Neural crest cell (in vitro differentiated cells): ENCODE results near the gene TH. TPM values are rescaled to one million over a fixed set of nuclear protein-coding genes. Genes with fewer than 3 reads are reported as not detected.
"Not testable (repeated sequence)": the region's sequence is repeated elsewhere in the genome, so short reads cannot be mapped to it uniquely, and the experiment has no call there.

ENCODE experiments used
- DNase-seq: peaks from one replicate; pipeline ENCODE4 v3.0.0; 2021; ENCODE audit warnings: low read depth, mixed read lengths, low spot score
- H3K27ac Mint-ChIP-seq: one replicate; pipeline ENCODE4 v1.8.0; 2021; ENCODE audit warnings: mild to moderate bottlenecking, mixed read lengths; ENCODE audit not compliant: unreplicated experiment
- H3K27me3 Mint-ChIP-seq: 2 replicates; pipeline ENCODE4 v1.8.0; 2021; ENCODE audit warnings: low read depth, mild to moderate bottlenecking, mixed read lengths
- H3K36me3 Mint-ChIP-seq: 2 replicates; pipeline ENCODE4 v1.8.0; 2021; ENCODE audit warnings: low read depth, mild to moderate bottlenecking, mixed read lengths
- H3K4me1 Mint-ChIP-seq: 2 replicates; pipeline ENCODE4 v1.8.0; 2021; ENCODE audit warnings: mixed read lengths
- H3K4me3 Mint-ChIP-seq: one replicate; pipeline ENCODE4 v1.8.0; 2021; ENCODE audit warnings: mild to moderate bottlenecking, mixed read lengths
- H3K9me3 Mint-ChIP-seq: 2 replicates; pipeline ENCODE4 v1.8.0; 2021; ENCODE audit warnings: mixed read lengths
- CTCF ChIP-seq: fragments of 200-600 bp; sonication (generic); conservative IDR thresholded peaks from 2 replicates; pipeline ENCODE4 v1.5.0; 2021; ENCODE audit warnings: antibody characterized with exemption, mild to moderate bottlenecking
- total RNA-seq: library from RNA; stranded (reverse); gene quantifications from 2 replicates; pipeline ENCODE4 v1.2.1, GENCODE V29; 2021

Gene TH
- total RNA-seq, 1 donor from 2014 or later: 0.61 TPM

GRCh38 chr11:2182075-2182474, 10.5 kb upstream of the TH start:
- peaks cover 13% of the 10 kb centered on the region for H3K27me3 Mint-ChIP-seq
- H3K4me1 Mint-ChIP-seq: peaks cover 4% of the 10 kb centered on the region
- H3K9me3 Mint-ChIP-seq: no peaks in the 10 kb centered on the region

GRCh38 chr11:2180789-2181370, 9.3 kb upstream of the TH start:
- TF ChIP-seq CTCF: no peak
- H3K9me3 Mint-ChIP-seq: no peaks in the 10 kb centered on the region
- no peak overlapping the region for H3K27ac Mint-ChIP-seq
- H3K27me3 Mint-ChIP-seq: peaks cover 13% of the 10 kb centered on the region
- no peaks in the 10 kb centered on the region for H3K36me3 Mint-ChIP-seq
- no peak for DNase-seq
- no peak overlapping the region for H3K4me3 Mint-ChIP-seq
- peaks cover 4% of the 10 kb centered on the region for H3K4me1 Mint-ChIP-seq

More at GRCh38 chr11:2182075-2182474, 10.5 kb upstream of the TH start:
- Mint-ChIP-seq H3K27ac (no peak overlapping the region), H3K36me3 (no peaks in the 10 kb centered on the region), H3K4me3 (no peak overlapping the region)
- no peak for DNase-seq
- TF ChIP-seq CTCF: no peak

- TF ChIP-seq CTCF: no peak
- Mint-ChIP-seq H3K4me1 (peaks cover 4% of the 10 kb centered on the region), H3K27me3 (peaks cover 13% of the 10 kb centered on the region), H3K9me3 (no peaks in the 10 kb centered on the region), H3K27ac (no peak overlapping the region), H3K4me3 (no peak overlapping the region), H3K36me3 (no peaks in the 10 kb centered on the region)
- DNase-seq: no peak
Measured at GRCh38 chr11:2180347-2180746, 8.7 kb upstream of the TH start.

- no peaks in the 10 kb centered on the region for H3K9me3 Mint-ChIP-seq
- H3K36me3 Mint-ChIP-seq: no peaks in the 10 kb centered on the region
- H3K27ac Mint-ChIP-seq: no peak overlapping the region
- H3K4me3 Mint-ChIP-seq: no peak overlapping the region
- peaks cover 4% of the 10 kb centered on the region for H3K27me3 Mint-ChIP-seq
- peaks cover 4% of the 10 kb centered on the region for H3K4me1 Mint-ChIP-seq
- no peak for DNase-seq
- no peak for TF ChIP-seq CTCF
Measured at GRCh38 chr11:2179516-2179915, 7.9 kb upstream of the TH start.

GRCh38 chr11:2178906-2179494, 7.4 kb upstream of the TH start:
- Mint-ChIP-seq H3K36me3 (no peaks in the 10 kb centered on the region), H3K27me3 (peaks cover 3% of the 10 kb centered on the region), H3K9me3 (no peaks in the 10 kb centered on the region), H3K4me3 (no peak overlapping the region), H3K27ac (no peak overlapping the region), H3K4me1 (peaks cover 4% of the 10 kb centered on the region)
- DNase-seq: no peak
- TF ChIP-seq CTCF: no peak

- H3K27me3 Mint-ChIP-seq, H3K36me3 Mint-ChIP-seq, H3K9me3 Mint-ChIP-seq, H3K4me3 Mint-ChIP-seq, DNase-seq, H3K4me1 Mint-ChIP-seq: not testable (repeated sequence)
- peak overlapping the region; percentile 9 for H3K27ac Mint-ChIP-seq
Measured at GRCh38 chr11:2178055-2178773, 6.6 kb upstream of the TH start.
